Fibroblast of skin of left biceps (primary cell): ENCODE measurements around the gene ZBTB8A.

Experiments used
- DNase-seq, 2 experiments: peaks; one replicate each; pipeline ENCODE4 v3.0.0-alpha.2; 2013; ENCODE audit warnings: low read depth in 2 of 2

The ZBTB8A gene

DNA sequence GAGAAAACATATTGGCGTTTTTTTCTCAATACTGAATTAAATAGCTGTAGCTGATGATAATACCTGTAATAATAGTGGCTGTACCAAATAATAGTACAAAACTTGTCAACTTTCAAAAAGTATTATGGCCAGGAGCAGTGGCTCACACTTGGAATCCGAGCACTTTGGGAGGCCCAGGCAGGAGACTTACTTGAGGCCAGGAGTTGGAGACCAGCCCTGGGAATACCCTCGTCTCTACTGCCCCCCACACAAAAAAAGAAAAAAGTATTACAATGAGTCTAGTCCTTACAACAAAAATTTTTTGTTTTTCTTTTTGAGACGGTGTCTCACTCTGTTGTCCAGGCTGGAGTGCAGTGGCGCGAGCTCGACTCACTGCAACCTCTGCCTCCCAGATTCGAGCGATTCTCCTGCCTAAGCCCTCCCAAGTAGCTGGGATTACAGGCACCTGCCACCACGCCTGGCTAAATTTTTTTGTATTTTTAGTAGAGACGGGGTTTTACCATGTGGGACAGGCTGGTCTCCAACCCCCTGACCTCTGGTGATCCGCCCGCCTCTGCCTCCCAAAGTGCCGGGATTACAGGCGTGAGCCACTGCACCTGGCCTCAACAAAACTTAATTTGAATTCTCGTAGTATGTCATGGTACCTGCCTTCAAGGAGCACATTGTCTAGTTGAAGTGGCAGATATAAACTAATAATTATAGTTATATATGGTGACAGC lies 113.2 kb downstream of the ZBTB8A start:
- no peak for DNase-seq
